ENCODE results near the gene OLFM1.

Gene OLFM1

GRCh38 chr9:135136481-135136880 is 49.0 kb downstream of the OLFM1 start:
- DNase-seq (ENCODE audit: low read depth): no peak
- no peak overlapping the region for H3K4me3 ChIP-seq (ENCODE audit: control insufficient read depth, low read depth, low read length)
- no peak for TF ChIP-seq CTCF (conservative IDR thresholded peaks at IDR 0.05; ENCODE audit: control insufficient read depth, insufficient read depth, low read depth, low read length)

GRCh38 chr9:135136991-135137832 is 49.7 kb downstream of the OLFM1 start:
- no peak overlapping the region for H3K4me3 ChIP-seq (ENCODE audit: control insufficient read depth, low read depth, low read length)
- DNase-seq (ENCODE audit: low read depth): peak; percentile 8
- TF ChIP-seq CTCF (conservative IDR thresholded peaks at IDR 0.05; ENCODE audit: control insufficient read depth, insufficient read depth, low read depth, low read length): no peak

GRCh38 chr9:135138078-135138855 is 50.8 kb downstream of the OLFM1 start:
- no peak overlapping the region for H3K4me3 ChIP-seq (ENCODE audit: control insufficient read depth, low read depth, low read length)
- DNase-seq (ENCODE audit: low read depth): no peak
- no peak for TF ChIP-seq CTCF (conservative IDR thresholded peaks at IDR 0.05; ENCODE audit: control insufficient read depth, insufficient read depth, low read depth, low read length)

- no peak overlapping the region for H3K4me3 ChIP-seq (ENCODE audit: control insufficient read depth, low read depth, low read length)
- TF ChIP-seq CTCF (conservative IDR thresholded peaks at IDR 0.05; ENCODE audit: control insufficient read depth, insufficient read depth, low read depth, low read length): no peak
- no peak for DNase-seq (ENCODE audit: low read depth)
Observed at GRCh38 chr9:135139366-135139959, 52.0 kb downstream of the OLFM1 start.

GRCh38 chr9:135141183-135141774 is 53.8 kb downstream of the OLFM1 start:
- no peak for TF ChIP-seq CTCF (conservative IDR thresholded peaks at IDR 0.05; ENCODE audit: control insufficient read depth, insufficient read depth, low read depth, low read length)
- DNase-seq (ENCODE audit: low read depth): no peak
- H3K4me3 ChIP-seq (ENCODE audit: control insufficient read depth, low read depth, low read length): no peak overlapping the region

- no peak overlapping the region for H3K4me3 ChIP-seq (ENCODE audit: control insufficient read depth, low read depth, low read length)
- DNase-seq (ENCODE audit: low read depth): no peak
- TF ChIP-seq CTCF (conservative IDR thresholded peaks at IDR 0.05; ENCODE audit: control insufficient read depth, insufficient read depth, low read depth, low read length): no peak
Observed at GRCh38 chr9:135144581-135145170, 57.2 kb downstream of the OLFM1 start.
